Measurements from ENCODE around the gene AIG1. TPM values are rescaled to one million over a fixed set of nuclear protein-coding genes. Genes with fewer than 3 reads are reported as not detected.

AIG1 gene
- total RNA-seq, 3 donors from 2014 or later (not counting 1 experiment from before 2014, with no cell fraction given): 5.6 to 8.9 (median 6.2) TPM

- Histone ChIP-seq H3K27ac (ENCODE audit: low read length) (no peak overlapping the region), H3K4me1 (ENCODE audit: control insufficient read depth, insufficient read depth, low read length) (no peaks in the 10 kb centered on the region), H3K36me3 (ENCODE audit: control insufficient read depth, insufficient read depth, low read length) (no peaks in the 10 kb centered on the region), H3K4me3 (ENCODE audit: low read length) (no peak overlapping the region), H3K9me3 (ENCODE audit: control insufficient read depth, insufficient read depth, low read length) (no peaks in the 10 kb centered on the region), H3K27me3 (ENCODE audit: control insufficient read depth, insufficient read depth, low read length) (no peaks in the 10 kb centered on the region)
- WGBS (ENCODE audit: insufficient coverage): 100% methylated on average over 1 of the region's 2 CpGs
- H3K27me3 Mint-ChIP-seq (ENCODE audit: low read depth in 2 of 2): peaks cover 6 to 14% of the 10 kb centered on the region in 2 donors
- no peak overlapping the region for H3K4me3 Mint-ChIP-seq
- no peak for ATAC-seq
- no peaks in the 10 kb centered on the region for H3K4me1 Mint-ChIP-seq
- no peaks in the 10 kb centered on the region for H3K36me3 Mint-ChIP-seq
- intact Hi-C loops (cut with micrococcal nuclease): no loop called here
- no peak overlapping the region for H3K27ac Mint-ChIP-seq
- DNase-seq: no peak
- H3K9me3 Mint-ChIP-seq: no peaks in the 10 kb centered on the region
- TF ChIP-seq CTCF (IDR thresholded peaks at IDR 0.05): no peak
Measured at GRCh38 chr6:143385636-143386035, 324.9 kb downstream of the AIG1 start.

DNA sequence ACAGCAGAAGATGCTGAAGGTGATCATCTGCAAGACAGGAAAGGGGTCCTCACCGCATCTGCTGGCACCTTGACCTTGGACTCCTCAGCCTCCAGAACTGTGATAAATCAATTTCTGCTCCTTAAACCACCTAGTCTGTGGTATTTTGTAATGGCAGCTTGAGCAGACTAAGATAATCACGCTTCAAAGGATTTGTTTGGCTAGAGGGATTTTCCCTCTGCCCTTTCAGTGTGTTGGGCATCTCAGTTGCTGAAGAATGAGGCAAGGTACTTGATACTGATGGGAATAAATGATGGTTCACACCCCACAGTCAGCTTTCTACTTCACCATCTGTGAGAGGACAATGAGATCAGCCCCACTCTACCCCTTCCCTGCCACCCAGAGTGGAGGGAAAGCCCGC is 329.6 kb downstream of the AIG1 start:
- H3K36me3 Mint-ChIP-seq: no peaks in the 10 kb centered on the region
- H3K27ac ChIP-seq (ENCODE audit: low read length): no peak overlapping the region
- no peaks in the 10 kb centered on the region for H3K9me3 Mint-ChIP-seq
- intact Hi-C loops (cut with micrococcal nuclease): no loop called here
- H3K4me3 Mint-ChIP-seq: no peak overlapping the region
- H3K4me3 ChIP-seq (ENCODE audit: low read length): no peak overlapping the region
- 89% methylated on average over 3 of the region's 3 CpGs for WGBS (ENCODE audit: insufficient coverage)
- ATAC-seq (no peak), DNase-seq (no peak)
- no peak for TF ChIP-seq CTCF (IDR thresholded peaks at IDR 0.05)
- no peaks in the 10 kb centered on the region for H3K36me3 ChIP-seq (ENCODE audit: control insufficient read depth, insufficient read depth, low read length)
- H3K27me3 ChIP-seq (ENCODE audit: control insufficient read depth, insufficient read depth, low read length): no peaks in the 10 kb centered on the region
- no peaks in the 10 kb centered on the region for H3K4me1 Mint-ChIP-seq
- no peaks in the 10 kb centered on the region for H3K9me3 ChIP-seq (ENCODE audit: control insufficient read depth, insufficient read depth, low read length)
- H3K4me1 ChIP-seq (ENCODE audit: control insufficient read depth, insufficient read depth, low read length): no peaks in the 10 kb centered on the region
- H3K27ac Mint-ChIP-seq: no peak overlapping the region
- H3K27me3 Mint-ChIP-seq (ENCODE audit: low read depth in 2 of 2): peaks cover 8 to 13% of the 10 kb centered on the region in 2 donors

Other genes with a start within 250 kb of the AIG1 start
- gene HIVEP2, start 115.7 kb upstream of the AIG1 start, total RNA-seq: 10 to 100 TPM; 14.6 to 21.6 (median 18.7) TPM